Fibroblast of lung (primary cell): ENCODE measurements around the gene ROBO1.

ENCODE experiments used
- EZH2 ChIP-seq: IDR thresholded peaks from 2 replicates; pipeline ENCODE4 v1.5.1; 2012; ENCODE audit warnings: low read length, control low read depth, mild to moderate bottlenecking; ENCODE audit errors: missing control alignments
- TF ChIP-seq, protein P1 (sequence below), 2 donors: IDR thresholded peaks in 1 of 2; conservative IDR thresholded peaks in 1 of 2; 1 replicate in 1 of 2; 2 replicates in 1 of 2; pipeline ENCODE4 v1.5.1; 2011 to 2012; ENCODE audit warnings: low read length in 2 of 2, control low read depth in 1 of 2, inconsistent platforms in 1 of 2, low read depth in 1 of 2, mild to moderate bottlenecking in 1 of 2

DNA sequence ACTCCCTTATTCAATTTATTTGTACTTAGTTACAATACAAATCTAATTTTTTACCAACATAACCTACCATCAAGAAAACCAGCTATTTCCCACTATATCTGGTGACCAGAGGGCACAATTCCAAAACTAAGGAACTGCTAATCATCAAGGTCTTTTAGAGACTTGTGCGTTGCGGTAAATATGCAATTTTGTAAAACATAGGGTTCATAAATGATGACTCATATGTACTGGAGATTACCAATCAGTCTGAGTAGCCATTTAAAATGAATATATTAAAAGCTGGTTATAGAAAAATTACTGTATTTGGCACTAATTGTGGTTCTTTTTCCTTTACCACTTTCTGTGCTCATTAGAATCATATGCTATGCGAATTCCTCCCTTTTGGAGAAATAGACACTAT is 859.6 kb downstream of the ROBO1 start:
- TF ChIP-seq, protein P1, sequence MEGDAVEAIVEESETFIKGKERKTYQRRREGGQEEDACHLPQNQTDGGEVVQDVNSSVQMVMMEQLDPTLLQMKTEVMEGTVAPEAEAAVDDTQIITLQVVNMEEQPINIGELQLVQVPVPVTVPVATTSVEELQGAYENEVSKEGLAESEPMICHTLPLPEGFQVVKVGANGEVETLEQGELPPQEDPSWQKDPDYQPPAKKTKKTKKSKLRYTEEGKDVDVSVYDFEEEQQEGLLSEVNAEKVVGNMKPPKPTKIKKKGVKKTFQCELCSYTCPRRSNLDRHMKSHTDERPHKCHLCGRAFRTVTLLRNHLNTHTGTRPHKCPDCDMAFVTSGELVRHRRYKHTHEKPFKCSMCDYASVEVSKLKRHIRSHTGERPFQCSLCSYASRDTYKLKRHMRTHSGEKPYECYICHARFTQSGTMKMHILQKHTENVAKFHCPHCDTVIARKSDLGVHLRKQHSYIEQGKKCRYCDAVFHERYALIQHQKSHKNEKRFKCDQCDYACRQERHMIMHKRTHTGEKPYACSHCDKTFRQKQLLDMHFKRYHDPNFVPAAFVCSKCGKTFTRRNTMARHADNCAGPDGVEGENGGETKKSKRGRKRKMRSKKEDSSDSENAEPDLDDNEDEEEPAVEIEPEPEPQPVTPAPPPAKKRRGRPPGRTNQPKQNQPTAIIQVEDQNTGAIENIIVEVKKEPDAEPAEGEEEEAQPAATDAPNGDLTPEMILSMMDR (conservative IDR thresholded peaks at IDR 0.05 in 1 of 2, IDR thresholded peaks at IDR 0.05 in 1 of 2; ENCODE audit: low read depth in 1 of 2, low read length in 2 of 2), result no peak
- TF ChIP-seq EZH2, result no peak
